ENCODE results near the gene PHF21B.

PHF21B gene

GRCh38 chr22:45013138-45013537 lies 3.3 kb upstream of the PHF21B start:
- no peak for DNase-seq (ENCODE audit: low read depth)

- no peak for DNase-seq (ENCODE audit: low read depth)
These were observed 711 bp upstream of the PHF21B start for GRCh38 chr22:45010532-45010900.

GRCh38 chr22:45008751-45009605 lies 827 bp downstream of the PHF21B start:
- DNase-seq (ENCODE audit: low read depth): no peak

- DNase-seq (ENCODE audit: low read depth): no peak
These were observed 1.6 kb downstream of the PHF21B start for GRCh38 chr22:45008186-45008681.

GRCh38 chr22:45007391-45008185 lies 2.2 kb downstream of the PHF21B start:
- no peak for DNase-seq (ENCODE audit: low read depth)

GRCh38 chr22:45006964-45007390 lies 2.8 kb downstream of the PHF21B start:
- DNase-seq (ENCODE audit: low read depth): no peak

- DNase-seq (ENCODE audit: low read depth): no peak
These were observed 3.5 kb downstream of the PHF21B start for GRCh38 chr22:45006111-45006963.

GRCh38 chr22:45001653-45002052 lies 8.2 kb downstream of the PHF21B start:
- no peak for DNase-seq (ENCODE audit: low read depth)

- DNase-seq (ENCODE audit: low read depth): no peak
These were observed 9.5 kb downstream of the PHF21B start for GRCh38 chr22:45000330-45000729.

- no peak for DNase-seq (ENCODE audit: low read depth)
These were observed 10.1 kb downstream of the PHF21B start for GRCh38 chr22:44999687-45000086.

- no peak for DNase-seq (ENCODE audit: low read depth)
These were observed 10.6 kb downstream of the PHF21B start for GRCh38 chr22:44999231-44999630.

- no peak for DNase-seq (ENCODE audit: low read depth)
These were observed 11.5 kb downstream of the PHF21B start for GRCh38 chr22:44998296-44998695.

GRCh38 chr22:44997060-44997459 lies 12.7 kb downstream of the PHF21B start:
- no peak for DNase-seq (ENCODE audit: low read depth)

- DNase-seq (ENCODE audit: low read depth): no peak
These were observed 13.2 kb downstream of the PHF21B start for GRCh38 chr22:44996648-44997047.

- DNase-seq (ENCODE audit: low read depth): no peak
These were observed 13.7 kb downstream of the PHF21B start for GRCh38 chr22:44996120-44996519.

GRCh38 chr22:44995715-44996114 lies 14.1 kb downstream of the PHF21B start:
- DNase-seq (ENCODE audit: low read depth): no peak

- DNase-seq (ENCODE audit: low read depth): no peak
These were observed 14.7 kb downstream of the PHF21B start for GRCh38 chr22:44995105-44995514.

GRCh38 chr22:44994399-44995104 lies 15.3 kb downstream of the PHF21B start:
- DNase-seq (ENCODE audit: low read depth): no peak

- DNase-seq (ENCODE audit: low read depth): no peak
These were observed 17.6 kb downstream of the PHF21B start for GRCh38 chr22:44992166-44992565.

GRCh38 chr22:44991218-44991617 lies 18.6 kb downstream of the PHF21B start:
- no peak for DNase-seq (ENCODE audit: low read depth)

GRCh38 chr22:44990810-44991209 lies 19.0 kb downstream of the PHF21B start:
- DNase-seq (ENCODE audit: low read depth): no peak

All from HS-27A (cell line).